Peyer's patch (tissue), 4 donors: ENCODE results near the gene MTERF4.

Source experiments
- POLR2A ChIP-seq, 2 donors: fragments of 450-650 bp; IDR thresholded peaks; one replicate each; pipeline ENCODE4 v1.5.1; 2017; ENCODE audit warnings: antibody characterized with exemption in 2 of 2, mild to moderate bottlenecking in 2 of 2, moderate library complexity in 2 of 2
- TF ChIP-seq, protein P1 (sequence below), 6 experiments: fragments of 450-650 bp in 4 of 6; fragments of 200-600 bp in 2 of 6; sonication (generic) in 1 of 6; IDR thresholded peaks; one replicate each; pipeline ENCODE4 v1.5.1; 2017 to 2019; ENCODE audit warnings: antibody characterized with exemption in 6 of 6, mild to moderate bottlenecking in 3 of 6, moderate library complexity in 1 of 6

DNA sequence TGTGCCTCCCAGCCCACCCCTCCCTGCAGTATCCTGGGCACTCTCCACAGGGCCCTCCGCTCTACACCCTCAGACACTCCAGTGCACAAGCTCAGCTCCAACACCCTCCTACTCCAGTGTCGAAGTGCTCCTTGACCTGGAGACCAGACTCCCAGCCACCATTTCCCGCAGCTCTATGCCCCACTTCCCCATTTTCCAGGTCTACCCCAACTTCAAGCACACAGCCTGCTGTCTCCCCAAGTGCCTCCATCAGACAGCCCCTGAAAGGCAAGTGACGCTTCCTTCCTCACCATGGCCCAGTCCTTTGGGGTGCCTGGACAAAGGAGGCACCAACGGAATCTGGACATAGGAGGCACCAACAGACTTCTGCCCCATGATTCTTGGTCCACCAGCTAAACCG, 40.0 kb upstream of the MTERF4 start:
- TF ChIP-seq, protein P1, sequence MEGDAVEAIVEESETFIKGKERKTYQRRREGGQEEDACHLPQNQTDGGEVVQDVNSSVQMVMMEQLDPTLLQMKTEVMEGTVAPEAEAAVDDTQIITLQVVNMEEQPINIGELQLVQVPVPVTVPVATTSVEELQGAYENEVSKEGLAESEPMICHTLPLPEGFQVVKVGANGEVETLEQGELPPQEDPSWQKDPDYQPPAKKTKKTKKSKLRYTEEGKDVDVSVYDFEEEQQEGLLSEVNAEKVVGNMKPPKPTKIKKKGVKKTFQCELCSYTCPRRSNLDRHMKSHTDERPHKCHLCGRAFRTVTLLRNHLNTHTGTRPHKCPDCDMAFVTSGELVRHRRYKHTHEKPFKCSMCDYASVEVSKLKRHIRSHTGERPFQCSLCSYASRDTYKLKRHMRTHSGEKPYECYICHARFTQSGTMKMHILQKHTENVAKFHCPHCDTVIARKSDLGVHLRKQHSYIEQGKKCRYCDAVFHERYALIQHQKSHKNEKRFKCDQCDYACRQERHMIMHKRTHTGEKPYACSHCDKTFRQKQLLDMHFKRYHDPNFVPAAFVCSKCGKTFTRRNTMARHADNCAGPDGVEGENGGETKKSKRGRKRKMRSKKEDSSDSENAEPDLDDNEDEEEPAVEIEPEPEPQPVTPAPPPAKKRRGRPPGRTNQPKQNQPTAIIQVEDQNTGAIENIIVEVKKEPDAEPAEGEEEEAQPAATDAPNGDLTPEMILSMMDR (IDR thresholded peaks at IDR 0.05), result no peak
- TF ChIP-seq POLR2A (IDR thresholded peaks at IDR 0.05), result no peak
